Astrocyte of the cerebellum (primary cell): ENCODE data around the gene TMC3.

Experiments used
- DNase-seq: peaks from one replicate; pipeline ENCODE4 v3.0.0-alpha.2; 2011; ENCODE audit warnings: low read depth
- H3K4me3 ChIP-seq: 2 replicates; pipeline ENCODE4 v1.5.1; 2011; ENCODE audit warnings: mild to moderate bottlenecking, low read depth, low read length, moderate library complexity
- CTCF ChIP-seq: IDR thresholded peaks from 2 replicates; pipeline ENCODE4 v1.5.1; 2012; ENCODE audit warnings: low read length, low read depth, moderate library complexity, mild to moderate bottlenecking; ENCODE audit errors: missing control alignments
- in situ Hi-C: cut with HindIII; loops from 2 replicates; pipeline ENCODE4 v1.10.0; 2017; ENCODE audit warnings: low sequenced_read_pairs

TMC3 gene

GRCh38 chr15:81363718-81364500, 10.1 kb downstream of the TMC3 start:
- DNase-seq: no peak
- in situ Hi-C loops: no loop called here
- no peak for TF ChIP-seq CTCF
- no peak overlapping the region for H3K4me3 ChIP-seq

DNA sequence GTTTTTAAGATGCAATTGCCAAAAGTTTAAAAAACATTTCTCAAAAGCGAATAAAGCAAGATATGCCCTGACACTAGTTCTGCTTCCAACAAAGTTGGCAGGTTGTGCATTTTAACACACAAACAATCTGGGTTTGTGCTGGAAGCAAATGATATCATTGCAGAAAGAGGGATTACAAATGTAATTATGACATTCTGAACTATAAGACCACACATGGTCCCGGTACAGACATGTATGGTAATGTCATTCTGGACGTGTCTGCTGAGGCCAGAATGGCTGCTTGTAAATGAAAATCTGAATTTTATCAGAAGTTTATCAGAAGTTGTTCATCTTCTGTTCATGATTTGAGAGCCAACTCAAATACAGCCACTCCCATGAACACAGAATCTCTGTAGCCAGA, 10.7 kb downstream of the TMC3 start:
- no peak for TF ChIP-seq CTCF
- H3K4me3 ChIP-seq: no peak overlapping the region
- in situ Hi-C loops: no loop called here
- no peak for DNase-seq

GRCh38 chr15:81362790-81363189, 11.2 kb downstream of the TMC3 start:
- in situ Hi-C loops: no loop called here
- H3K4me3 ChIP-seq: no peak overlapping the region
- no peak for DNase-seq
- TF ChIP-seq CTCF: no peak

DNA sequence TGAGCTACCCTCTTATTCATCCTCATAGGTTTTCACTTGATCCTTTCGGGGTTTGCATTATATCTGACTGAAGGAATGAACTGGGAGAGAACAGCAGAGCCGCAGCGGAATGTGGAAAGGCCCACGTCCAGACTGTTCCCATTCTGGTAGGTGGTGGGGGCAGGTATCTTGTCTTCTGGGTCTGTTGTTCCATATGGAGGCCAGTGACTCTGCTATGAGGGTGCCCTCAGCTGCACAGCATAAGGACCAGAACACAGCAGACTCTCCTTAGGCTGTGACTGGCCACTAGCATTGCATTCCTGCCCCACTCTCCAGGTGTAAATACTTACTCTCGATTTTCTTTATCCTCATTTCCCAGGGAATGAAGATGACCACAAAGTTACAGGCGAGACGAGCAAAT, 12.1 kb downstream of the TMC3 start:
- DNase-seq: no peak
- in situ Hi-C loops: no loop called here
- no peak overlapping the region for H3K4me3 ChIP-seq
- no peak for TF ChIP-seq CTCF

GRCh38 chr15:81360491-81360890, 13.5 kb downstream of the TMC3 start:
- no peak for TF ChIP-seq CTCF
- no peak overlapping the region for H3K4me3 ChIP-seq
- in situ Hi-C loops: no loop called here
- no peak for DNase-seq

- no peak for TF ChIP-seq CTCF
- no peak overlapping the region for H3K4me3 ChIP-seq
- in situ Hi-C loops: no loop called here
- no peak for DNase-seq
These were observed 15.8 kb downstream of the TMC3 start for GRCh38 chr15:81358248-81358647.

- in situ Hi-C loops: no loop called here
- H3K4me3 ChIP-seq: no peak overlapping the region
- no peak for TF ChIP-seq CTCF
- no peak for DNase-seq
These were observed 16.8 kb downstream of the TMC3 start for GRCh38 chr15:81357180-81357686.
